NB4 (cell line): ENCODE results near the gene SNX9.

Experiments
- DNase-seq: peaks from one replicate; pipeline ENCODE4 v3.0.0; 2010; ENCODE audit warnings: low read depth
- H3K4me3 ChIP-seq: one replicate; pipeline ENCODE4 v1.5.1; 2011; ENCODE audit warnings: mild to moderate bottlenecking, low read depth, low read length, moderate library complexity
- MYC ChIP-seq: IDR thresholded peaks from 2 replicates; pipeline ENCODE4 v1.6.1; 2011; ENCODE audit warnings: low read depth, low read length
- POLR2A ChIP-seq: IDR thresholded peaks from 2 replicates; pipeline ENCODE4 v1.6.1; 2011; ENCODE audit warnings: mild to moderate bottlenecking; ENCODE audit not compliant: insufficient read length; ENCODE audit errors: extremely low read depth
- TF ChIP-seq, protein P1 (sequence below): IDR thresholded peaks from one replicate; pipeline ENCODE4 v1.5.1; 2012; ENCODE audit warnings: low read depth, low read length
- TF ChIP-seq, protein P2 (sequence below): IDR thresholded peaks from 2 replicates; pipeline ENCODE4 v1.6.1; 2011; ENCODE audit warnings: low read depth, low read length

Gene SNX9

DNA sequence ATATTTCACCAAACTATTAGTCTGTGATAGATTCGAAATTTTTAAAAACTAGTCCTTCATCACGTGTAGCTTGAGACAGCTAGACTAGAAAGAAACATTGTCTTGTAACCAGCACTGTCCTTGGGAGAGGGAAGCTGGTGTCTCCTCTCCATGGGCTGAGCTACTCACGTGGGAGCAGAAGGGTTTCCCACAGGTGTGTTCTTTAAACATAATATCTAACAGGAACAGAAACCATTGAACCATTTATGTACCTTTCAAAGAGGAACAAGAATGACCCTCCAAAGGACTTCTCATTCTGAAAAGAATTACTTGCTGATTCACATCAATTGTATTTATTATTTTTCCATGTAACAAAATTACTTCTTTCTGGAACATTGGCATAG is 86.2 kb downstream of the SNX9 start:
- no peak for DNase-seq
- no peak overlapping the region for H3K4me3 ChIP-seq
- TF ChIP-seq, protein P1, sequence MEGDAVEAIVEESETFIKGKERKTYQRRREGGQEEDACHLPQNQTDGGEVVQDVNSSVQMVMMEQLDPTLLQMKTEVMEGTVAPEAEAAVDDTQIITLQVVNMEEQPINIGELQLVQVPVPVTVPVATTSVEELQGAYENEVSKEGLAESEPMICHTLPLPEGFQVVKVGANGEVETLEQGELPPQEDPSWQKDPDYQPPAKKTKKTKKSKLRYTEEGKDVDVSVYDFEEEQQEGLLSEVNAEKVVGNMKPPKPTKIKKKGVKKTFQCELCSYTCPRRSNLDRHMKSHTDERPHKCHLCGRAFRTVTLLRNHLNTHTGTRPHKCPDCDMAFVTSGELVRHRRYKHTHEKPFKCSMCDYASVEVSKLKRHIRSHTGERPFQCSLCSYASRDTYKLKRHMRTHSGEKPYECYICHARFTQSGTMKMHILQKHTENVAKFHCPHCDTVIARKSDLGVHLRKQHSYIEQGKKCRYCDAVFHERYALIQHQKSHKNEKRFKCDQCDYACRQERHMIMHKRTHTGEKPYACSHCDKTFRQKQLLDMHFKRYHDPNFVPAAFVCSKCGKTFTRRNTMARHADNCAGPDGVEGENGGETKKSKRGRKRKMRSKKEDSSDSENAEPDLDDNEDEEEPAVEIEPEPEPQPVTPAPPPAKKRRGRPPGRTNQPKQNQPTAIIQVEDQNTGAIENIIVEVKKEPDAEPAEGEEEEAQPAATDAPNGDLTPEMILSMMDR, result no peak
- TF ChIP-seq, protein P2, sequence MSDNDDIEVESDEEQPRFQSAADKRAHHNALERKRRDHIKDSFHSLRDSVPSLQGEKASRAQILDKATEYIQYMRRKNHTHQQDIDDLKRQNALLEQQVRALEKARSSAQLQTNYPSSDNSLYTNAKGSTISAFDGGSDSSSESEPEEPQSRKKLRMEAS, result no peak
- TF ChIP-seq MYC, result no peak
- no peak for TF ChIP-seq POLR2A

DNA sequence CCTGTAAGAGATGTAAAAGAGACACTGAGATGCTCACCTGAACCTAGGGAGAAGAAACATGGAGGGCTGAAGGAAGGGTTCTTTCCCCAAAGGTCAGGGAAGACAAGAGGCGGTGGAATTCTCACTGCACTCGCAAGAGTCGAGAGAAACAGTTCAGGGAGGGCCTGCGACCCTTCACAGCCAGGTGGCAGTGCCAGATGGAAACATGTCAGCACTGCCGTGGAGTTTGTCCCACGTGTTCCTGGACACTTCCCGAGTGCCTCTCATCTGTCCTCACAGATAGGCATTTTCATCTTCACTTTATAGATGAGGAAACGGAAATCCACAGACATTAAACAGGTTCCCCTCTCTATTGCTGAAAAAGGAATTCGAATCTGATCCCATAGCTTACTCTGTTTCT is 88.2 kb downstream of the SNX9 start:
- no peak overlapping the region for H3K4me3 ChIP-seq
- DNase-seq, result no peak
- TF ChIP-seq, protein P1, result no peak
- TF ChIP-seq MYC, result no peak
- TF ChIP-seq POLR2A, result no peak
- TF ChIP-seq, protein P2, result no peak

DNA sequence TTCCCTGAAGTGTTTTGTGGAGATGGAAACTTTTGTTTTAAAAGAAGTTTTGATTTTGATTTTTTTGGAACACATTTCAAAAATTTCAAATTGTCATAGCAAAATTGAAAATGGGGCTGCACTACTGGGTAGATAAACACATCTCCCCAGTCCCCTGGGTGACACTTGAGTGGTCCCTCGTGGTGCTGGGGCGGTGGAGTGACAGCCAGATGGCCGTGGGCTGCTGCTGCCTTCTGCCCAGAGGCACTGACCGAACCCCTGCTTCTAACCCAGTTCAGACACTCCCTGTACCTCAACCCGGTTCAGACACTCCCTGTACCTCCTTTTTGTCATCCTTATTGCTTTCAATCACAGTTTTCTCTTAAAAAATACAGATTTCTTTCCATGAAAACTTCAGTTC is 88.7 kb downstream of the SNX9 start:
- no peak overlapping the region for H3K4me3 ChIP-seq
- no peak for DNase-seq
- TF ChIP-seq POLR2A, result no peak
- TF ChIP-seq, protein P1, result no peak
- TF ChIP-seq, protein P2, result no peak
- no peak for TF ChIP-seq MYC

DNA sequence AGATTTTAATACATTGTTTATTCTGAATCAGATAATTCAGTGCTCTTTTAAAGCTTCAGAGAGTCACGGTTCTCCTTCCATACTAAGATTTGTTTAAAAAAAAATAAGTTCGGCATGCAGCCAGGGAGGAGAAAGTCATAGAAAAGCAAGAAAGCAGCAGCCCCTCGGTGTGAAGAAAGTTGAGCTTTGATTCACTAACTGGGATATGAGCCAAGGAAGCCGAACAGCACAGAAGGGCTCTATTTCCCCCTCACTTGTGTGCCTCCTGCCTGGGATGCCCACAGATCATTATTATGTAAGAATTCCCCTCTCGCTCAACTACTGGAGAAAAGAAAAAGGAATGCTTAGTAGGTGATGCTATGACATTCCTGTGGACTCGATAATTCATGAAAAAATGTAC is 89.3 kb downstream of the SNX9 start:
- no peak overlapping the region for H3K4me3 ChIP-seq
- no peak for TF ChIP-seq MYC
- TF ChIP-seq, protein P2, result no peak
- no peak for DNase-seq

DNA sequence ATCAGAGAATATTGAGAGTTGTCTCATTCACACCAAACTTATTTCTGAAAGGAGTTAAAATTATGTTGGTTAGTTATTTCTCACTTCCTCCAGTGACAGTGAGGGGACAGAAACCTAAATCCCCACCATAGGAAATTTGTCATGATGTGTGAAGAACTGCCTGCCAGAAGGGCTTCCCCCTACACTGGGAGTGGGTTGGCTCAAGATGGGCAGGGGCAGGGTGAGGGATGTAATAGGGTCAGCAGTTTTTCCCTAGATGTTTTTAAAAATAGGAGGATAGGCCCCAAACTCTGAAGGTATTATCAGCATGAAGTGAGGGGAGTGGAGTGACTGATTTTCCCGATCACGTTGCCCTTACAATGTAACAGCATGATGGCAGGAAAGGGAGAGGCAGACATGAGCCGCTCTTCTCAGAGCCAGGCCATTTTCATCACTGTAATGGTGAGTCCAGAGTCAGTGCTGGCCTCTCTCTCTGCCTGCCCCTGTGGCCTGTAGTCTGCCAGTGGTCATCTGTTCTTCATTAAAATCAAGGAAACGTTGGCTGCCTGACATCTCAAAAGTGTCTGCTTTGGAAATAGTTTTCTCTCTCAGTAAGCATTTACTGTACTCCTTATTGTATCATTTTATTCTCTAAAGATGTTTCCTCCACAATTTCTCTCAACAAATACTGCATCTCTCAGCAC is 98.8 kb downstream of the SNX9 start:
- H3K4me3 ChIP-seq, result no peak overlapping the region
- DNase-seq, result no peak
- TF ChIP-seq, protein P1, result no peak
- TF ChIP-seq, protein P2, result no peak
- no peak for TF ChIP-seq POLR2A
- TF ChIP-seq MYC, result no peak

DNA sequence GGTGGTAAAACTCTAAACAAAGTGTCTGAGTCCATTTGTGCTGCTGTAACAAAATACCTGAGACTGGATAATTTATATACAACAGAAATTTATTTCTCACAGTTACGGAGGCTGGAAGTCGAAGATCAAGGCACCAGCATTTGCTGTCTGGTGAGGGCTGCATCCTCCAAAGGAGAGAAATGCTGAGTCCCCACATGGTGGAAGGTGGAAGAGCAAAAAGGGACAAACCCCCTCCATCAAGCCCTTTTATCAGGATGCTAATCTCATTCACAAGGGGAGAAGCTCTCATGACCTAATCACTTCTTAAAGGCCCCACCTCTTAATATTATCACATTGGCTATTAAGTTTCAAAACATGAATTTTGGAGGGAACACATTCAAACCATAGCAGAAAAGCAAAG is 102.7 kb downstream of the SNX9 start:
- TF ChIP-seq POLR2A (no peak), MYC (no peak)
- TF ChIP-seq, protein P1, result no peak
- TF ChIP-seq, protein P2, result no peak
- no peak overlapping the region for H3K4me3 ChIP-seq
- DNase-seq, result no peak
